ENCODE data around the gene KCNG3. TPM values are rescaled to one million over a fixed set of nuclear protein-coding genes. Genes with fewer than 3 reads are reported as not detected.

KCNG3 gene
- total RNA-seq, 2 experiments from 2014 or later: 0.19 to 0.30 TPM

- Mint-ChIP-seq H3K27ac (no peak overlapping the region), H3K27me3 (ENCODE audit: low read depth) (no peaks in the 10 kb centered on the region), H3K36me3 (ENCODE audit: low read depth) (no peaks in the 10 kb centered on the region), H3K4me1 (ENCODE audit: low read depth) (no peaks in the 10 kb centered on the region), H3K9me3 (no peaks in the 10 kb centered on the region), H3K4me3 (no peak overlapping the region)
- CTCF ChIA-PET: no interaction called here
- intact Hi-C loops (cut with micrococcal nuclease): no loop called here
- DNase-seq: no peak
Measured at GRCh38 chr2:42474765-42475454, 18.9 kb downstream of the KCNG3 start.

- H3K4me3 Mint-ChIP-seq: no peak overlapping the region
- no peak overlapping the region for H3K27ac Mint-ChIP-seq
- CTCF ChIA-PET: no interaction called here
- no peaks in the 10 kb centered on the region for H3K9me3 Mint-ChIP-seq
- no peaks in the 10 kb centered on the region for H3K4me1 Mint-ChIP-seq (ENCODE audit: low read depth)
- intact Hi-C loops (cut with micrococcal nuclease): no loop called here
- no peaks in the 10 kb centered on the region for H3K36me3 Mint-ChIP-seq (ENCODE audit: low read depth)
- no peak for DNase-seq
- H3K27me3 Mint-ChIP-seq (ENCODE audit: low read depth): no peaks in the 10 kb centered on the region
Measured at GRCh38 chr2:42470706-42471105, 23.1 kb downstream of the KCNG3 start.

- no peak for DNase-seq
- intact Hi-C loops (cut with micrococcal nuclease): no loop called here
- no peak overlapping the region for H3K4me3 Mint-ChIP-seq
- H3K9me3 Mint-ChIP-seq: no peaks in the 10 kb centered on the region
- CTCF ChIA-PET: no interaction called here
- no peaks in the 10 kb centered on the region for H3K36me3 Mint-ChIP-seq (ENCODE audit: low read depth)
- H3K4me1 Mint-ChIP-seq (ENCODE audit: low read depth): no peaks in the 10 kb centered on the region
- no peaks in the 10 kb centered on the region for H3K27me3 Mint-ChIP-seq (ENCODE audit: low read depth)
- no peak overlapping the region for H3K27ac Mint-ChIP-seq
Measured at GRCh38 chr2:42464631-42465030, 29.2 kb downstream of the KCNG3 start.

GRCh38 chr2:42463570-42463969, 30.2 kb downstream of the KCNG3 start:
- no peak overlapping the region for H3K4me3 Mint-ChIP-seq
- no peaks in the 10 kb centered on the region for H3K4me1 Mint-ChIP-seq (ENCODE audit: low read depth)
- no peak for DNase-seq
- no peaks in the 10 kb centered on the region for H3K36me3 Mint-ChIP-seq (ENCODE audit: low read depth)
- no peak overlapping the region for H3K27ac Mint-ChIP-seq
- no peaks in the 10 kb centered on the region for H3K27me3 Mint-ChIP-seq (ENCODE audit: low read depth)
- no peaks in the 10 kb centered on the region for H3K9me3 Mint-ChIP-seq
- intact Hi-C loops (cut with micrococcal nuclease): no loop called here
- CTCF ChIA-PET: no interaction called here

- DNase-seq: no peak
- intact Hi-C loops (cut with micrococcal nuclease): no loop called here
- CTCF ChIA-PET: no interaction called here
- H3K4me1 Mint-ChIP-seq (ENCODE audit: low read depth): no peaks in the 10 kb centered on the region
- H3K4me3 Mint-ChIP-seq: no peak overlapping the region
- H3K27me3 Mint-ChIP-seq (ENCODE audit: low read depth): no peaks in the 10 kb centered on the region
- H3K36me3 Mint-ChIP-seq (ENCODE audit: low read depth): no peaks in the 10 kb centered on the region
- H3K27ac Mint-ChIP-seq: no peak overlapping the region
- no peaks in the 10 kb centered on the region for H3K9me3 Mint-ChIP-seq
Measured at GRCh38 chr2:42459296-42459695, 34.5 kb downstream of the KCNG3 start.

- intact Hi-C loops (cut with micrococcal nuclease): no loop called here
- H3K27ac Mint-ChIP-seq: no peak overlapping the region
- H3K36me3 Mint-ChIP-seq (ENCODE audit: low read depth): no peaks in the 10 kb centered on the region
- CTCF ChIA-PET: interaction anchor here (0.7 kb wide), 1 partner anchor 79 kb away, joined by 3 read pairs; no protein-coding TSS in a partner anchor
- no peak overlapping the region for H3K4me3 Mint-ChIP-seq
- no peaks in the 10 kb centered on the region for H3K4me1 Mint-ChIP-seq (ENCODE audit: low read depth)
- DNase-seq: no peak
- H3K27me3 Mint-ChIP-seq (ENCODE audit: low read depth): no peaks in the 10 kb centered on the region
- H3K9me3 Mint-ChIP-seq: no peaks in the 10 kb centered on the region
Measured at GRCh38 chr2:42458396-42458795, 35.4 kb downstream of the KCNG3 start.

- CTCF ChIA-PET: interaction anchor here (0.6 to 1.2 kb wide), 4 partner anchors 13 to 81 kb away, joined by 3 to 4 read pairs (median 4); no protein-coding TSS in a partner anchor
- H3K4me3 Mint-ChIP-seq: no peak overlapping the region
- no peaks in the 10 kb centered on the region for H3K9me3 Mint-ChIP-seq
- H3K4me1 Mint-ChIP-seq (ENCODE audit: low read depth): no peaks in the 10 kb centered on the region
- H3K27me3 Mint-ChIP-seq (ENCODE audit: low read depth): no peaks in the 10 kb centered on the region
- H3K36me3 Mint-ChIP-seq (ENCODE audit: low read depth): no peaks in the 10 kb centered on the region
- H3K27ac Mint-ChIP-seq: no peak overlapping the region
- DNase-seq: no peak
- intact Hi-C loops (cut with micrococcal nuclease): no loop called here
Measured at GRCh38 chr2:42457011-42457410, 36.8 kb downstream of the KCNG3 start.

GRCh38 chr2:42456126-42456839, 37.5 kb downstream of the KCNG3 start:
- Mint-ChIP-seq H3K27me3 (ENCODE audit: low read depth) (no peaks in the 10 kb centered on the region), H3K4me3 (no peak overlapping the region), H3K9me3 (no peaks in the 10 kb centered on the region), H3K27ac (no peak overlapping the region), H3K4me1 (ENCODE audit: low read depth) (no peaks in the 10 kb centered on the region), H3K36me3 (ENCODE audit: low read depth) (no peaks in the 10 kb centered on the region)
- intact Hi-C loops (cut with micrococcal nuclease): no loop called here
- CTCF ChIA-PET: interaction anchor here (0.6 to 1.2 kb wide), 2 partner anchors 12 to 80 kb away, joined by 3 to 4 read pairs; no protein-coding TSS in a partner anchor
- DNase-seq: no peak

GRCh38 chr2:42452545-42452944, 41.2 kb downstream of the KCNG3 start:
- no peak for DNase-seq
- H3K27me3 Mint-ChIP-seq (ENCODE audit: low read depth): no peaks in the 10 kb centered on the region

GRCh38 chr2:42450136-42450535, 43.6 kb downstream of the KCNG3 start:
- H3K4me1 Mint-ChIP-seq (ENCODE audit: low read depth): no peaks in the 10 kb centered on the region
- no peaks in the 10 kb centered on the region for H3K36me3 Mint-ChIP-seq (ENCODE audit: low read depth)
- H3K9me3 Mint-ChIP-seq: no peaks in the 10 kb centered on the region
- no peak overlapping the region for H3K27ac Mint-ChIP-seq
- no peak overlapping the region for H3K4me3 Mint-ChIP-seq
- intact Hi-C loops (cut with micrococcal nuclease): no loop called here
- CTCF ChIA-PET: no interaction called here
- DNase-seq: no peak
- no peaks in the 10 kb centered on the region for H3K27me3 Mint-ChIP-seq (ENCODE audit: low read depth)

More at GRCh38 chr2:42452545-42452944, 41.2 kb downstream of the KCNG3 start:
- CTCF ChIA-PET: interaction anchor here (0.5 to 1.3 kb wide), 2 partner anchors 43 to 124 kb away, joined by 3 read pairs; no protein-coding TSS in a partner anchor
- no peaks in the 10 kb centered on the region for H3K9me3 Mint-ChIP-seq
- no peaks in the 10 kb centered on the region for H3K4me1 Mint-ChIP-seq (ENCODE audit: low read depth)
- intact Hi-C loops (cut with micrococcal nuclease): no loop called here
- no peaks in the 10 kb centered on the region for H3K36me3 Mint-ChIP-seq (ENCODE audit: low read depth)
- H3K4me3 Mint-ChIP-seq: no peak overlapping the region
- no peak overlapping the region for H3K27ac Mint-ChIP-seq

- intact Hi-C loops (cut with micrococcal nuclease): no loop called here
- DNase-seq: no peak
- CTCF ChIA-PET: no interaction called here
- no peaks in the 10 kb centered on the region for H3K9me3 Mint-ChIP-seq
- no peak overlapping the region for H3K27ac Mint-ChIP-seq
- no peaks in the 10 kb centered on the region for H3K4me1 Mint-ChIP-seq (ENCODE audit: low read depth)
- no peak overlapping the region for H3K4me3 Mint-ChIP-seq
- H3K27me3 Mint-ChIP-seq (ENCODE audit: low read depth): no peaks in the 10 kb centered on the region
- H3K36me3 Mint-ChIP-seq (ENCODE audit: low read depth): no peaks in the 10 kb centered on the region
Measured at GRCh38 chr2:42449163-42450087, 44.4 kb downstream of the KCNG3 start.

- CTCF ChIA-PET: no interaction called here
- Mint-ChIP-seq H3K27ac (no peak overlapping the region), H3K9me3 (no peaks in the 10 kb centered on the region), H3K4me1 (ENCODE audit: low read depth) (no peaks in the 10 kb centered on the region), H3K27me3 (ENCODE audit: low read depth) (no peaks in the 10 kb centered on the region), H3K36me3 (ENCODE audit: low read depth) (no peaks in the 10 kb centered on the region), H3K4me3 (no peak overlapping the region)
- intact Hi-C loops (cut with micrococcal nuclease): no loop called here
- DNase-seq: no peak
Measured at GRCh38 chr2:42448163-42448562, 45.6 kb downstream of the KCNG3 start.
